WERI-Rb-1 (cell line): Measurements from ENCODE around the gene MUTYH.

Source experiments
- DNase-seq: peaks from one replicate; pipeline ENCODE4 v3.0.0-alpha.2; 2020
- H3K27ac ChIP-seq: fragments of 250-450 bp; sonication (Bioruptor Pico); 2 replicates; pipeline ENCODE4 v1.5.1; 2020; ENCODE audit warnings: mild to moderate bottlenecking, moderate library complexity
- H3K27me3 ChIP-seq: fragments of 250-450 bp; sonication (Bioruptor Pico); 2 replicates; pipeline ENCODE4 v1.5.1; 2021; ENCODE audit warnings: mild to moderate bottlenecking, low read depth, moderate library complexity; ENCODE audit not compliant: insufficient read depth, severe bottlenecking
- H3K36me3 ChIP-seq: fragments of 250-450 bp; sonication (Bioruptor Pico); 2 replicates; pipeline ENCODE4 v1.5.1; 2020; ENCODE audit warnings: mild to moderate bottlenecking, moderate library complexity
- H3K4me3 ChIP-seq: 2 replicates; pipeline ENCODE4 v1.5.1; 2011; ENCODE audit warnings: low read depth, mild to moderate bottlenecking, control low read depth, low read length
- H3K9me3 ChIP-seq: fragments of 250-450 bp; sonication (Bioruptor Pico); 2 replicates; pipeline ENCODE4 v1.5.1; 2021; ENCODE audit warnings: mild to moderate bottlenecking, moderate library complexity; ENCODE audit not compliant: severe bottlenecking
- CTCF ChIP-seq: IDR thresholded peaks from 2 replicates; pipeline ENCODE4 v1.5.1; 2011; ENCODE audit warnings: low read depth, mild to moderate bottlenecking, control low read depth, inconsistent platforms, low read length

Gene MUTYH

GRCh38 chr1:45282351-45282750 lies 57.9 kb downstream of the MUTYH start:
- H3K27me3 ChIP-seq: no peaks in the 10 kb centered on the region
- no peak overlapping the region for H3K27ac ChIP-seq
- no peaks in the 10 kb centered on the region for H3K9me3 ChIP-seq
- DNase-seq: no peak
- TF ChIP-seq CTCF: no peak
- H3K36me3 ChIP-seq: no peaks in the 10 kb centered on the region
- no peak overlapping the region for H3K4me3 ChIP-seq
